HepG2 (cell line): ENCODE results near the gene SLC17A3. TPM values are rescaled to one million over a fixed set of nuclear protein-coding genes. Genes with fewer than 3 reads are reported as not detected.
A peak's percentile ranks its signal among the peaks of the same experiment; 100 is the strongest.

ENCODE experiments used
- ATAC-seq: fragments of 200-7000 bp; cut with Tn5 transposase; 3 replicates; pipeline ENCODE4 v1.9.1; 2020; ENCODE audit warnings: mild to moderate bottlenecking, moderate library complexity
- BruUV-seq: library from RNA; stranded (reverse); fragments of 400-500 nt; replicated peaks from 2 replicates; lab custom pipeline; 2021; lab: Mats Ljungman, UMichigan
- CTCF ChIA-PET: fragments of 300-600 bp; formaldehyde crosslinking; extraction: SDS; loops from one replicate; lab custom pipeline; 2021; ENCODE audit warnings: low total read pairs, inconsistent platforms, low intra/inter-chr PET ratio; lab: Yijun Ruan, JAX
- POLR2A ChIA-PET: fragments of 350-600 bp; sonication (Branson Sonifier 250); formaldehyde crosslinking; loops from one replicate; lab custom pipeline; 2020; ENCODE audit warnings: antibody characterized with exemption, inconsistent platforms; lab: Yijun Ruan, JAX
- DNase-seq: peaks from one replicate; pipeline ENCODE4 v3.0.0-alpha.2; 2015; ENCODE audit warnings: low spot score
- FAIRE-seq: peaks from 3 replicates; lab custom pipeline; 2011; peaks lifted over from hg19 to GRCh38; lab: Jason Lieb, UNC
- H2AFZ ChIP-seq: one replicate; pipeline ENCODE4 v1.6.1; 2011; ENCODE audit warnings: low read length, inconsistent platforms
- H3K27ac ChIP-seq: fragments of 300-600 bp; 3 replicates; pipeline ENCODE4 v1.8.0; 2011; ENCODE audit warnings: mixed run types, mild to moderate bottlenecking, mixed read lengths, low read length, inconsistent platforms; ENCODE audit not compliant: insufficient read depth; ENCODE audit errors: extremely low read length
- H3K27me3 ChIP-seq, 2 experiments: fragments of 200-600 bp in 1 of 2; 2 replicates in 1 of 2; 3 replicates in 1 of 2; pipeline versions ENCODE4 v1.6.0 to v1.8.0; 2011; ENCODE audit warnings: low read length in 2 of 2, mild to moderate bottlenecking in 2 of 2, moderate library complexity in 2 of 2, inconsistent platforms in 1 of 2; ENCODE audit not compliant: insufficient read depth in 2 of 2, control insufficient read depth in 1 of 2
- H3K36me3 ChIP-seq, 2 experiments: fragments of 200-600 bp in 1 of 2; replicated peaks in 1 of 2; 2 replicates in 1 of 2; 3 replicates in 1 of 2; pipeline versions ENCODE4 v1.5.1 to v1.8.0; 2011; ENCODE audit warnings: low read length in 2 of 2, inconsistent platforms in 1 of 2; ENCODE audit not compliant: insufficient read depth in 2 of 2, control insufficient read depth in 1 of 2
- H3K4me1 ChIP-seq: 2 replicates; pipeline ENCODE4 v1.5.1; 2012; ENCODE audit warnings: low read length, inconsistent platforms; ENCODE audit not compliant: insufficient read depth
- H3K4me2 ChIP-seq: 2 replicates; pipeline ENCODE4 v1.6.0; 2011; ENCODE audit warnings: low read depth, low read length, inconsistent platforms
- H3K4me3 ChIP-seq, 3 experiments: fragments of 200-600 bp in 1 of 3; sonication (generic), shearing (Covaris generic) in 1 of 3; replicated peaks in 1 of 3; 2 replicates each; pipeline ENCODE4 v1.5.1; 2011 to 2016; ENCODE audit warnings: low read length in 3 of 3, inconsistent platforms in 2 of 3, low read depth in 2 of 3, mild to moderate bottlenecking in 2 of 3, control low read depth in 1 of 3, mixed read lengths in 1 of 3; ENCODE audit not compliant: insufficient read depth in 1 of 3
- H3K79me2 ChIP-seq: one replicate; pipeline ENCODE4 v1.6.1; 2011; ENCODE audit warnings: low read length, inconsistent platforms; ENCODE audit not compliant: insufficient read depth
- H3K9ac ChIP-seq: 2 replicates; pipeline ENCODE4 v1.6.0; 2011; ENCODE audit warnings: mild to moderate bottlenecking, low read depth, low read length, inconsistent platforms; ENCODE audit not compliant: insufficient read depth
- H3K9me3 ChIP-seq: 2 replicates; pipeline ENCODE4 v1.5.1; 2012; ENCODE audit warnings: mild to moderate bottlenecking, low read length
- H4K20me1 ChIP-seq: 2 replicates; pipeline ENCODE4 v1.6.0; 2011; ENCODE audit warnings: inconsistent platforms, mild to moderate bottlenecking, low read length, moderate library complexity; ENCODE audit not compliant: insufficient read depth
- CEBPG ChIP-seq: IDR thresholded peaks from 2 replicates; pipeline ENCODE4 v1.6.1; 2016
- ELF3 ChIP-seq: IDR thresholded peaks from 2 replicates; pipeline ENCODE4 v1.6.1; 2016; ENCODE audit warnings: missing genetic modification reagents, missing compliant biosample characterization
- KDM5A ChIP-seq: fragments of 200-600 bp; sonication (generic); IDR thresholded peaks from 2 replicates; pipeline ENCODE4 v1.7.0; 2018; ENCODE audit warnings: antibody characterized with exemption, mild to moderate bottlenecking, low read length, borderline replicate concordance
- MTA3 ChIP-seq: sonication (generic); formaldehyde crosslinking; IDR thresholded peaks from 2 replicates; pipeline ENCODE4 v1.4.0; 2020; ENCODE audit warnings: missing genetic modification reagents
- MXI1 ChIP-seq: IDR thresholded peaks from 3 replicates; pipeline ENCODE4 v1.6.1; 2012; ENCODE audit warnings: low read depth, low read length, inconsistent platforms, borderline replicate concordance
- NFKB2 ChIP-seq: sonication (generic); formaldehyde crosslinking; IDR thresholded peaks from 2 replicates; pipeline ENCODE4 v1.4.0; 2020; ENCODE audit warnings: missing genetic modification reagents, borderline replicate concordance
- POGZ ChIP-seq: sonication (generic); formaldehyde crosslinking; IDR thresholded peaks from 2 replicates; pipeline ENCODE4 v1.4.0; 2020; ENCODE audit warnings: mild to moderate bottlenecking, missing genetic modification reagents
- SOX6 ChIP-seq, 2 experiments: fragments of 450-650 bp in 1 of 2; sonication (generic) in 1 of 2; formaldehyde crosslinking in 1 of 2; IDR thresholded peaks; 2 replicates each; pipeline versions ENCODE4 v1.4.0 to v1.6.1; 2017 to 2020; ENCODE audit warnings: antibody characterized with exemption in 1 of 2, mild to moderate bottlenecking in 1 of 2, missing genetic modification reagents in 1 of 2
- ZFP90 ChIP-seq: sonication (generic); formaldehyde crosslinking; IDR thresholded peaks from 2 replicates; pipeline ENCODE4 v1.8.0; 2022; ENCODE audit warnings: missing genetic modification reagents, mild to moderate bottlenecking, inconsistent platforms, borderline replicate concordance
- ZNF616 ChIP-seq: sonication (generic); formaldehyde crosslinking; IDR thresholded peaks from 2 replicates; pipeline ENCODE4 v1.5.0; 2020; ENCODE audit warnings: low read depth, mild to moderate bottlenecking, missing genetic modification reagents
- in situ Hi-C: cut with HindIII; loops from 2 replicates; pipeline ENCODE4 v1.10.0; 2017; ENCODE audit warnings: low pct_unique_long_range_greater_than_20kb; ENCODE audit not compliant: extremely low pct_ligation_motif_present
- intact Hi-C: fragments of 100-400 bp; cut with micrococcal nuclease; formaldehyde crosslinking; loops from one replicate; pipeline ENCODE4 v1.10.0; 2022; ENCODE audit not compliant: unreplicated experiment
- polyA plus RNA-seq, 8 experiments: library from polyadenylated mRNA; depleted of rRNA in 3 of 8; stranded (reverse) in 7 of 8; unstranded in 1 of 8; fragments of >200 nt; fragmentation: Illumina TruSeq in 4 of 8; extraction: Trizol in 4 of 8; gene quantifications; 2 replicates each; pipeline versions ENCODE4 v1.2.1 to v1.2.3, GENCODE V29; 2011 to 2016; ENCODE audit warnings: low read depth in 4 of 8, missing spikeins in 1 of 8, mixed read lengths in 1 of 8; ENCODE audit not compliant: insufficient read depth in 1 of 8
- total RNA-seq, 5 experiments: library from RNA; depleted of rRNA; stranded (reverse); fragments of >200 nt; fragmentation: Illumina TruSeq; extraction: Trizol; gene quantifications; 2 replicates each; pipeline ENCODE4 v1.2.3, GENCODE V29; 2016; ENCODE audit warnings: low read depth in 1 of 5
- TF ChIP-seq, protein P1 (sequence below): sonication (generic); formaldehyde crosslinking; IDR thresholded peaks from 2 replicates; pipeline ENCODE4 v1.4.0; 2020; ENCODE audit warnings: mild to moderate bottlenecking, missing genetic modification reagents
- TF ChIP-seq, protein P2 (sequence below): IDR thresholded peaks from 2 replicates; pipeline ENCODE4 v1.6.1; 2016; ENCODE audit warnings: low read depth, control low read depth
- TF ChIP-seq, protein P3 (sequence below): sonication (generic); formaldehyde crosslinking; IDR thresholded peaks from 2 replicates; pipeline ENCODE4 v1.4.0; 2020; ENCODE audit warnings: mild to moderate bottlenecking, missing genetic modification reagents
- TF ChIP-seq, protein P4 (sequence below): sonication (generic); formaldehyde crosslinking; IDR thresholded peaks from 2 replicates; pipeline ENCODE4 v1.8.0; 2022; ENCODE audit warnings: mild to moderate bottlenecking, missing genetic modification reagents, moderate library complexity

SLC17A3 gene
- total and polyA plus RNA-seq, 2 of the 13 experiments (the other 11 are each of a cell fraction or from before 2014, with no cell fraction given) = 0.09 to 0.11 TPM

DNA sequence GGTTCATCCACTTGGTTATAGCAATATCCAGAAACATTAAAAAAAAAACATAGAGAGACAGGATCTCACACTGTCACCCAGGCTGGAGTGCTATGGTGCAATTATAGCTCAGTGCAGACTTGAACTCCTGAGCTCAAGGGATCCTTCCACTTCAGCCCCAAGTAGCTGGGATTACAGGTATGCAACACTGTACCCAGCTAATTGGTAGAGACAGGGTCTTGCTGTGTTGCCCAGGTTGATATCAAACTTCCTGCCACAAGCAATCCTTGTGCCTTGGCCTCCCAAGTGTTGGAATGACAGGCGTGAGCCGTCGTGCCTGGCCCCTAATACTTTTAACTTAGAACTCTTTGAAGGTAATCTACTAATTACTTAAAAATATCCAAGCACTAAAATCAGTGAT is 41.4 kb downstream of the SLC17A3 start (continued):
- TF ChIP-seq, protein P1, sequence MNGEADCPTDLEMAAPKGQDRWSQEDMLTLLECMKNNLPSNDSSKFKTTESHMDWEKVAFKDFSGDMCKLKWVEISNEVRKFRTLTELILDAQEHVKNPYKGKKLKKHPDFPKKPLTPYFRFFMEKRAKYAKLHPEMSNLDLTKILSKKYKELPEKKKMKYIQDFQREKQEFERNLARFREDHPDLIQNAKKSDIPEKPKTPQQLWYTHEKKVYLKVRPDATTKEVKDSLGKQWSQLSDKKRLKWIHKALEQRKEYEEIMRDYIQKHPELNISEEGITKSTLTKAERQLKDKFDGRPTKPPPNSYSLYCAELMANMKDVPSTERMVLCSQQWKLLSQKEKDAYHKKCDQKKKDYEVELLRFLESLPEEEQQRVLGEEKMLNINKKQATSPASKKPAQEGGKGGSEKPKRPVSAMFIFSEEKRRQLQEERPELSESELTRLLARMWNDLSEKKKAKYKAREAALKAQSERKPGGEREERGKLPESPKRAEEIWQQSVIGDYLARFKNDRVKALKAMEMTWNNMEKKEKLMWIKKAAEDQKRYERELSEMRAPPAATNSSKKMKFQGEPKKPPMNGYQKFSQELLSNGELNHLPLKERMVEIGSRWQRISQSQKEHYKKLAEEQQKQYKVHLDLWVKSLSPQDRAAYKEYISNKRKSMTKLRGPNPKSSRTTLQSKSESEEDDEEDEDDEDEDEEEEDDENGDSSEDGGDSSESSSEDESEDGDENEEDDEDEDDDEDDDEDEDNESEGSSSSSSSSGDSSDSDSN = 0 out of 2 replicates have a peak, but pooled peaks have one; percentile 28
- TF ChIP-seq ELF3 (CRISPR knock-in tag) = no peak
- peak; percentile 19; the same call in 1 of the 2 replicates for TF ChIP-seq CEBPG (CRISPR knock-in tag)
- no peak for TF ChIP-seq SOX6 (IDR thresholded peaks at IDR 0.05)
- TF ChIP-seq SOX6 (CRISPR knock-in tag; IDR thresholded peaks at IDR 0.05) = peak; percentile 4; the same call in 1 of the 2 replicates
- TF ChIP-seq KDM5A = no peak
- TF ChIP-seq, protein P2, sequence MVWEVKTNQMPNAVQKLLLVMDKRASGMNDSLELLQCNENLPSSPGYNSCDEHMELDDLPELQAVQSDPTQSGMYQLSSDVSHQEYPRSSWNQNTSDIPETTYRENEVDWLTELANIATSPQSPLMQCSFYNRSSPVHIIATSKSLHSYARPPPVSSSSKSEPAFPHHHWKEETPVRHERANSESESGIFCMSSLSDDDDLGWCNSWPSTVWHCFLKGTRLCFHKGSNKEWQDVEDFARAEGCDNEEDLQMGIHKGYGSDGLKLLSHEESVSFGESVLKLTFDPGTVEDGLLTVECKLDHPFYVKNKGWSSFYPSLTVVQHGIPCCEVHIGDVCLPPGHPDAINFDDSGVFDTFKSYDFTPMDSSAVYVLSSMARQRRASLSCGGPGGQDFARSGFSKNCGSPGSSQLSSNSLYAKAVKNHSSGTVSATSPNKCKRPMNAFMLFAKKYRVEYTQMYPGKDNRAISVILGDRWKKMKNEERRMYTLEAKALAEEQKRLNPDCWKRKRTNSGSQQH (CRISPR knock-in tag) = no peak
- TF ChIP-seq POGZ (CRISPR knock-in tag) = 0 out of 2 replicates have a peak, but pooled peaks have one; percentile 9

DNA sequence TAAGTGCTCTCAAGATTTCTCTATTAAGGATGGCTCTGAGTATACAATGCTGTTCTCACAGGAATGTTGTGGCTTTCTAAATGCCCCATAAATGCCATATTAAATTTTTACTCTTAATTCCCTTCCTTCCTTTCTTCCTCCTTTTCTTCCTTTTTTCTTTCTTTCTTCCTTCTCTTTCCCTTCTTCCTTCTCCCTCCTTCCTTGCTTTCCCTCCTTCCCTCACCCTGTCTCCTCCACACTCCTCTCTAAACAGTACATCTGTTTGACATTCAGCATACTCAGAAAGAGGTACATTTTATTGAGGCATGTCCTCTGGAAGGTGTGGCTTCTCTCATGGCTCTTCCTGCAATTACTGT is 41.8 kb downstream of the SLC17A3 start:
- FAIRE-seq = no peak
- peaks cover 11% of the 10 kb centered on the region for H3K79me2 ChIP-seq
- no peaks in the 10 kb centered on the region; a peak in 1 of 5 replicates for H3K27me3 ChIP-seq
- peak overlapping the region in 1 of 3 experiments; percentile 47; a peak in 2 of 6 replicates for H3K4me3 ChIP-seq
- ChIA-PET CTCF (no interaction called here), POLR2A (no interaction called here)
- intact Hi-C loops = loop anchor here (5.0 kb wide), 1 partner anchor 110 kb away; no protein-coding TSS in a partner anchor
- peak overlapping the region; percentile 89 for H3K4me2 ChIP-seq
- no peak overlapping the region for H2AFZ ChIP-seq
- no peak for DNase-seq
- H3K27ac ChIP-seq = peak overlapping the region; percentile 29
- TF ChIP-seq ZNF616 (CRISPR knock-in tag) (no peak), MTA3 (CRISPR knock-in tag) (no peak), MXI1 (no peak), NFKB2 (no peak), ZFP90 (CRISPR knock-in tag) (no peak)
- TF ChIP-seq, protein P3, sequence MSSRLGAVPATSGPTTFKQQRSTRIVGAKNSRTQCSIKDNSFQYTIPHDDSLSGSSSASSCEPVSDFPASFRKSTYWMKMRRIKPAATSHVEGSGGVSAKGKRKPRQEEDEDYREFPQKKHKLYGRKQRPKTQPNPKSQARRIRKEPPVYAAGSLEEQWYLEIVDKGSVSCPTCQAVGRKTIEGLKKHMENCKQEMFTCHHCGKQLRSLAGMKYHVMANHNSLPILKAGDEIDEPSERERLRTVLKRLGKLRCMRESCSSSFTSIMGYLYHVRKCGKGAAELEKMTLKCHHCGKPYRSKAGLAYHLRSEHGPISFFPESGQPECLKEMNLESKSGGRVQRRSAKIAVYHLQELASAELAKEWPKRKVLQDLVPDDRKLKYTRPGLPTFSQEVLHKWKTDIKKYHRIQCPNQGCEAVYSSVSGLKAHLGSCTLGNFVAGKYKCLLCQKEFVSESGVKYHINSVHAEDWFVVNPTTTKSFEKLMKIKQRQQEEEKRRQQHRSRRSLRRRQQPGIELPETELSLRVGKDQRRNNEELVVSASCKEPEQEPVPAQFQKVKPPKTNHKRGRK (CRISPR knock-in tag) = peak; percentile 99
- TF ChIP-seq, protein P4, sequence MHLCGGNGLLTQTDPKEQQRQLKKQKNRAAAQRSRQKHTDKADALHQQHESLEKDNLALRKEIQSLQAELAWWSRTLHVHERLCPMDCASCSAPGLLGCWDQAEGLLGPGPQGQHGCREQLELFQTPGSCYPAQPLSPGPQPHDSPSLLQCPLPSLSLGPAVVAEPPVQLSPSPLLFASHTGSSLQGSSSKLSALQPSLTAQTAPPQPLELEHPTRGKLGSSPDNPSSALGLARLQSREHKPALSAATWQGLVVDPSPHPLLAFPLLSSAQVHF (CRISPR knock-in tag) = no peak
- H3K4me1 ChIP-seq = peaks cover 79% of the 10 kb centered on the region
- peak; percentile 13 for ATAC-seq
- H4K20me1 ChIP-seq = no peaks in the 10 kb centered on the region
- no peaks in the 10 kb centered on the region for H3K36me3 ChIP-seq
- in situ Hi-C loops = no loop called here
- H3K9me3 ChIP-seq = no peaks in the 10 kb centered on the region
- peak overlapping the region; percentile 48; the same call in 1 of the 2 replicates for H3K9ac ChIP-seq
- BruUV-seq = no TSS peak
